GM19043 (cell line): Measurements from ENCODE around the gene USP34.
A peak's percentile ranks its signal among the peaks of the same experiment; 100 is the strongest.
"Not testable (repeated sequence)": the region's sequence is repeated elsewhere in the genome, so short reads cannot be mapped to it uniquely, and the experiment has no call there.

ENCODE experiments used
- ATAC-seq: cut with Tn5 transposase; IDR thresholded peaks from one replicate; pipeline ENCODE4 v1.9.1; 2021; ENCODE audit warnings: low read depth; ENCODE audit not compliant: unreplicated experiment

The USP34 gene, protein sequence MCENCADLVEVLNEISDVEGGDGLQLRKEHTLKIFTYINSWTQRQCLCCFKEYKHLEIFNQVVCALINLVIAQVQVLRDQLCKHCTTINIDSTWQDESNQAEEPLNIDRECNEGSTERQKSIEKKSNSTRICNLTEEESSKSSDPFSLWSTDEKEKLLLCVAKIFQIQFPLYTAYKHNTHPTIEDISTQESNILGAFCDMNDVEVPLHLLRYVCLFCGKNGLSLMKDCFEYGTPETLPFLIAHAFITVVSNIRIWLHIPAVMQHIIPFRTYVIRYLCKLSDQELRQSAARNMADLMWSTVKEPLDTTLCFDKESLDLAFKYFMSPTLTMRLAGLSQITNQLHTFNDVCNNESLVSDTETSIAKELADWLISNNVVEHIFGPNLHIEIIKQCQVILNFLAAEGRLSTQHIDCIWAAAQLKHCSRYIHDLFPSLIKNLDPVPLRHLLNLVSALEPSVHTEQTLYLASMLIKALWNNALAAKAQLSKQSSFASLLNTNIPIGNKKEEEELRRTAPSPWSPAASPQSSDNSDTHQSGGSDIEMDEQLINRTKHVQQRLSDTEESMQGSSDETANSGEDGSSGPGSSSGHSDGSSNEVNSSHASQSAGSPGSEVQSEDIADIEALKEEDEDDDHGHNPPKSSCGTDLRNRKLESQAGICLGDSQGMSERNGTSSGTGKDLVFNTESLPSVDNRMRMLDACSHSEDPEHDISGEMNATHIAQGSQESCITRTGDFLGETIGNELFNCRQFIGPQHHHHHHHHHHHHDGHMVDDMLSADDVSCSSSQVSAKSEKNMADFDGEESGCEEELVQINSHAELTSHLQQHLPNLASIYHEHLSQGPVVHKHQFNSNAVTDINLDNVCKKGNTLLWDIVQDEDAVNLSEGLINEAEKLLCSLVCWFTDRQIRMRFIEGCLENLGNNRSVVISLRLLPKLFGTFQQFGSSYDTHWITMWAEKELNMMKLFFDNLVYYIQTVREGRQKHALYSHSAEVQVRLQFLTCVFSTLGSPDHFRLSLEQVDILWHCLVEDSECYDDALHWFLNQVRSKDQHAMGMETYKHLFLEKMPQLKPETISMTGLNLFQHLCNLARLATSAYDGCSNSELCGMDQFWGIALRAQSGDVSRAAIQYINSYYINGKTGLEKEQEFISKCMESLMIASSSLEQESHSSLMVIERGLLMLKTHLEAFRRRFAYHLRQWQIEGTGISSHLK (N-terminal part only)

DNA sequence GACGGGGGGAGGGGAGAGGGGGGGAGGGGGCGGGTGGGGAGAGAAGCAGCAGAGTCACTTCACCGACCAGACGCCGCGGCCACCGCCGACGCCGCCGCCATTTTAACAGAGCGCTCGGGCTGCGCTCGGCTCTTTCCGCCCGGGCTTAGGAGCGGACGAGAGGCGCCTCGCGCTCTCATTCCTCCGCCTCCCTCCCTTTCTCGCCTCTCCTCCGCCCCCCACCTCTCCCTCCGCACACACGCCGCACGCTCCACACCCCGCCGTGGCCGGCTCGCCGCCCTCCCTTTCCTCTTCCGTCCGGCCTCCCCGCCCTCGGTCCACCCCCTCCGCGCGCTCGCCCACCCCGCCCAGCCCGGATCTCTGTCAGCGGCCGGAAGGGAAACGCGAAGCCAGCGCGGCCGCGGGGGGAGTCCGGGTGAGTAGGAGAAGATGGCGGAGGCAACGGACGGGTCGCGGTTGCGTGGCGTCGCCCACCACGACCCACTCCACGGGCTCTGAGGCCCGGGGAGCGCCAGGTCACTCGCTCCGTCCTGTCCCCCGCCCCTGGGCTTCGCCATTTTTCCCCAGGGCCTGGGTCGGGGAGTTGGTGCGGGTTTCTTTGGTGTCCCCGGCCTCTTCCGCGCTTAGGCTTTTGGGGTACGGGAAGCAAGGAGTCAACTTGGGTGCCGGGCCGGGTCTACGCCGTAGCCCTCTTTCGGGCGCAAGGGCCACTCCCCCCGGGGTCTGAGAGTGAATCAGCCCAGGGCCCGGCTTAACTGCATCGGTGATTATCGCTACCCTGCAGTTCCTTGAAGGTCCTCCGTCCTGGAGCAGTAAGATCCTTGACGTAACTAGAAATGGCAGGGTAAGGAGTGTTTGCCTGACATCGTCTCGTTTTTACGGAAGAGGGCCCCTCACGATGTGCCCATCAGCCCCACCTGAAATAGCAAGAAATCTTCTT, at the start of gene USP34:
USP34 (minus strand) TSS at position 123 of the 940 bp plus-strand sequence. CDS start 395 bp downstream, outside the sequence.
- ATAC-seq: peak; percentile 84

GRCh38 chr2:61520261-61520660, 49.4 kb upstream of the USP34 start:
- ATAC-seq: no peak

DNA sequence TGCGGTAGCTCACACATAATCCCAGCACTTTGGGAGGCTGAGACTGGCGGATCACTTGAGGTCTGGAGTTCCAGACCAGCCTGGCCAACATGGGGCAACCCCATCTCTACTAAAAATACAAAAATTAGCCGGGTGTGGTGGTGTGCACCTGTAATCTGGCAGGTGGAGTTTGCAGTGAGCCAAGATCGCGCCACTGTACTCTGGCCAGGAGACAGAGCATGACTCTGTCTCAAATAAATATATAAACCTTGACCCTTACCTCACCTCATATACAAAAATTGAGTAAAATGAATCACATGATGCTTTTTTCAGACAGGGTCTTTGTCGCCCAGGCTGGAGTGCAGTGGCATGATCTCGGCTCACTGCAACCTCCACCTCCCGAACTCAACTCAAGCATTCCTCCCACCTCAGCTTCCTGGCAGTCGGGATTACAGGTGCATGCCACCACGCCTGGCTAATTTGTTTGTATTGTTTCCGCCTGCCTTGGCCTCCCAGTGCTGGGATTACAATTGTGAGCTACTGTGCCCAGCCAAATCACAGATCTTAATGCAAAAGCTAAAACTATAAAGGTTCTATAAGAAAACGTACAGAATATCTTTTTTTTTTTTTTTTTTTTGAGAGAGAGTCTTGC, 42.0 kb upstream of the USP34 start:
- ATAC-seq: no peak

DNA sequence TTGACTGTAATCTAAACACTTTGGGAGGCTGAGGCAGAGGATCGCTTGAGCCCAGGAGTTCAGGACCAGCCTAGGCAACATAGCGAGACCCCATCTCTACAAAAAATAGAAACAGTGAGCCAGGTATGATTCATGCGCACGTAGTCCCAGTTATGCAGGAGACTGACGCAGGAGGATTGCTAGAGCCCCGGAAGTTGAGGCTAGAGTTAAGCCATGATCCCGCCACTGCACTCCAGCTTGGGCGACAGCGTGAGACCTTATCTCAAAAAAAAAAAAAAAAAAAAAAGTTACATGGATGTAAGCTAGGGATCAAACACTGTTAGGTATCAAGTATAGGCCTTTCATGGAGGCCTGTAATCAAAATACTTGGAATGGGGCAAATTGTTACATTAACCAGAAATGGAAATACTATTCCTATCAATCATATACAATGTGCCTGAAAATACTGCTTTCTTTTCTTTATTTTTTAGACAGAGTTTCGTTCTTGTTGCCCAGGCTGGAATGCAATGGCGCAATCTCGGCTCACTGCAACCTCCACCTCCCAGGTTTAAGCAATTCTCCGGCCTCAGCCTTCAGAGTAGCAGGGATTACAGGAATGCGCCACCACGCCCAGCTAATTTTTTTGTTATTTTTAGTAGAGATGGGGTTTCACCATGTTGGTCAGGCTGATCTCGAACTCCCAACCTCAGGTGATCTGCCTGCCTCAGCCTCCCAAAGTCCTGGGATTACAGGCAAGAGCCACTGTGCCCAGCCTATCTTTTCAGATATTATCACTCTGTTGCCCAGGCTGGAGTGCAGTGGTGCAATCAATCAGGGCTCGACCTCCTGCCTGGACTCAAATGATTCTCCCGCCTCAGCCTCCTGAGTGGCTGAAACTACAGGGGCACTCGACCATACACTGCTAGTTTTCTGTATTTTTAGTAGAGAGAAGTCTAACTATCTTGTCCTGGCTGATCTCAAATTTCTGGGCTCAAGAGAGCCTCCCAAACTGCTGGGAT, 40.1 kb upstream of the USP34 start:
- no peak for ATAC-seq

GRCh38 chr2:61504949-61505348, 34.1 kb upstream of the USP34 start:
- no peak for ATAC-seq

DNA sequence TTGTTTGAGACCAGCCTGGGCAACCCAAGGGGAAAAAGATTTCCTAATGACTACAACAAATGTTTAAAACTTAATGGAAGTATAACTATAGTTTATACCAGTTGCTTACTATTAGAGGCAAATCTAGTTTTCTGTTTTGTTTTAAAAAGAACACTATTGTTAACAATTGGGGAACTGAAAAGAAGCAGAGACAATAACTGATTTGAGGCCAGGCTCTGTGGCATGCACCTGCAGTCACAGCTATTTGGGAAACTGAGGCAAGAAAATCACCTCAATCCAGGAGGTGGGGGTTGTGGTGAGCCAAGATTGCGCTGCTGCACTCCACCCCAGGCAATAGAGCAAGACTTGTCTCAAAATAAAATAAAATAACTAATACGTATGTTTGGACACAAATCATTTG, 28.2 kb upstream of the USP34 start:
- ATAC-seq: no peak

GRCh38 chr2:61493523-61493942, 22.6 kb upstream of the USP34 start:
- no peak for ATAC-seq

GRCh38 chr2:61492476-61492875, 21.6 kb upstream of the USP34 start:
- ATAC-seq: no peak

- no peak for ATAC-seq
These were observed 14.4 kb upstream of the USP34 start for GRCh38 chr2:61485281-61485680.

DNA sequence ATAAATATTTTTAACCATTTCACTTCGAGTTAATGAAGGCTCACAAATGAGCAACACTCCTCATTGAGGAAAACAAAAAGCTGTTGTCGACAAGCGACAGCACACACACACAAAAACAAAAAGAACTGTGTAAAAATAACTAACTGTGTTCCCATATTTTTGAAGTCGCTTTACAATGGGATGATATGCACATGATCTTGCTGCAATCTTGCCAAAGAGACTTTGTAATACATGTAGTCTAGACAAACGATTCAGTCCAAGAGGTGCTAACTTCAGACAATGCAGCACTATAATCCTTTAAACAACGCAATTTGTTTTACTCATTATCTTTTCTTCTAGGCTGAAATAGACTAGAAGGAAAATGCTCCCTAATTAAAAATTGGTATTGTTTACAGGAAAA, 7.2 kb upstream of the USP34 start:
- ATAC-seq: no peak

DNA sequence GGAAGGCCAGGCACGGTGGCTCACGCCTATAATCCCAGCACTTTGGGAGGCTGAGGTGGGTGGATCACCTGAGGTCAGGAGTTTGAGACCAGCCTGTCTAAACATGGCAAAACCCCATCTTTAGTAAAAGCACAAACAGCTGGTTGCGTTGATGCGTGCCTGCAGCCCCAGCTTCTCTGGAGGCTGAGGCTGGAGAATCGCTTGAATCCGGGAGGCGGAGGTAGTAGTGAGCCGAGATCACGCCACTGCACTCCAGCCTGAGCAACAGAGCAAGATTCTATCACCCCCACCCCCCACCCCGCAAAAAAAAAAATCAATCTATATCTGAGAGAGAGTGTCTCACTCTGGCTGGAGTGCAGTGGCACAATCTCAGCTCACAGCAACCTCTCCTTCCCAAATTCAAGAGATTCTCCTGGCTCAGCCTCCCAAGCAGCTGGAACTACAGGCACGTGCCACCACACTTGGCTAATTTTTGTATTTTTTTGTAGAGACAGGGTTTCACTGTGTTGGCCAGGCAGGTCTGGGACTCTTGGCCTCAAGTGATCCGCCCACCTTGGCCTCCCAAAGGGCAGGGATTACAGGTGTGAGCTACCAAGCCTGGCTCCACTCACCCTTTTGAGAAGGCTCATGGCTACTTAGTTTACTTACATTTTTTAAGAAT, 6.2 kb upstream of the USP34 start:
- not testable (repeated sequence) for ATAC-seq

GRCh38 chr2:61471905-61472805, 1.3 kb upstream of the USP34 start:
- peak; percentile 4 for ATAC-seq

- peak; percentile 17 for ATAC-seq
These were observed 550 bp downstream of the USP34 start for GRCh38 chr2:61470122-61470951.

GRCh38 chr2:61469424-61470121, 1.3 kb downstream of the USP34 start:
- no peak for ATAC-seq

DNA sequence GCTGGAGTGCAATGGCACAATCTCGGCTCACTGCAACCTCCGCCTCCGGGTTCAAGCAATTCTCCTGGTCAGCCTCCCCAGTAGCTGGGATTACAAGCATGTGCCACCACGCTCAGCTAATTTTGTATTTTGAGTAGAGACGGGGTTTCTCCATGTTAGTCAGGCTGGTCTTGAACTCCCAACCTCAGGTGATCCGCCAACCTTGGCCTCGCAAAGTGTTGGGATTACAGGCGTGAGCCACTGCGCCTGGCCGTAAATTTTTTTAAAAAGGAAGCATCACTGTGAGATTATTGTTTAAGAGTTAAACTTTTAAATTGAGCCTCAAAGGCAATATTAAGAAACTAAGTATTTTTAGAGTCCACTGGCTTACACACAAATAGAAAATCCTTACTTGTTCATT, 2.7 kb downstream of the USP34 start:
- not testable (repeated sequence) for ATAC-seq
